H1 (cell line): Measurements from ENCODE around the gene NAA11. TPM values are rescaled to one million over a fixed set of nuclear protein-coding genes. Genes with fewer than 3 reads are reported as not detected.

Experiments
- CTCF ChIA-PET: fragments of 300-600 bp; sonication (Branson Sonifier 250); formaldehyde crosslinking; loops from one replicate; lab custom pipeline; 2021; ENCODE audit not compliant: partially characterized antibody; lab: Charles Lee
- POLR2A ChIA-PET: fragments of 300-600 bp; sonication (Branson Sonifier 250); formaldehyde crosslinking; loops from one replicate; lab custom pipeline; 2021; ENCODE audit warnings: inconsistent platforms; ENCODE audit not compliant: partially characterized antibody; lab: Charles Lee
- DNase-seq, 2 experiments: peaks; one replicate each; pipeline versions ENCODE4 v3.0.0 to v3.0.0-alpha.2; 2010 to 2022; ENCODE audit warnings: low spot score in 2 of 2, low read depth in 1 of 2, mixed read lengths in 1 of 2
- FAIRE-seq: peaks from 2 replicates; lab custom pipeline; 2011; peaks lifted over from hg19 to GRCh38; lab: Jason Lieb, UNC
- H2AFZ ChIP-seq: 2 replicates; pipeline ENCODE4 v1.8.1; 2012; ENCODE audit warnings: low read length, inconsistent platforms
- H2AK5ac ChIP-seq: 2 replicates; pipeline ENCODE4 v1.6.1; 2013; ENCODE audit warnings: low read depth, low read length
- H2BK120ac ChIP-seq: replicated peaks from 2 replicates; pipeline ENCODE3; 2013; ENCODE audit warnings: low read depth, low read length, inconsistent platforms
- H2BK12ac ChIP-seq: 2 replicates; pipeline ENCODE4 v1.6.1; 2013; ENCODE audit warnings: low read depth, low read length
- H2BK15ac ChIP-seq: 2 replicates; pipeline ENCODE4 v1.6.1; 2013; ENCODE audit warnings: low read length
- H2BK20ac ChIP-seq: 2 replicates; pipeline ENCODE4 v1.6.1; 2013; ENCODE audit warnings: low read length
- H2BK5ac ChIP-seq: 2 replicates; pipeline ENCODE4 v1.6.1; 2013; ENCODE audit warnings: low read depth, low read length
- H3K14ac ChIP-seq: 2 replicates; pipeline ENCODE4 v1.6.1; 2013; ENCODE audit warnings: inconsistent platforms; ENCODE audit not compliant: insufficient read length
- H3K18ac ChIP-seq: 2 replicates; pipeline ENCODE4 v1.6.1; 2013; ENCODE audit warnings: low read length; ENCODE audit errors: extremely low read depth
- H3K23ac ChIP-seq: 2 replicates; pipeline ENCODE4 v1.6.1; 2013; ENCODE audit warnings: inconsistent platforms; ENCODE audit not compliant: insufficient read length
- H3K23me2 ChIP-seq: 2 replicates; pipeline ENCODE4 v1.6.1; 2013; ENCODE audit warnings: low read depth, low read length
- H3K27ac ChIP-seq: 2 replicates; pipeline ENCODE4 v1.6.1; 2011; ENCODE audit warnings: low read depth, low read length, inconsistent platforms
- H3K27me3 ChIP-seq, 4 experiments: replicated peaks in 1 of 4; 1 replicate in 1 of 4; 2 replicates in 3 of 4; pipeline versions ENCODE4 v1.6.1 to v1.8.1; 2011 to 2013; ENCODE audit warnings: low read length in 3 of 4, mild to moderate bottlenecking in 3 of 4, inconsistent platforms in 2 of 4, mixed read lengths in 2 of 4, moderate library complexity in 1 of 4; ENCODE audit not compliant: control insufficient read depth in 3 of 4, insufficient read depth in 3 of 4; ENCODE audit errors: extremely low read depth in 1 of 4
- H3K36me3 ChIP-seq, 4 experiments: 2 replicates each; pipeline versions ENCODE4 v1.6.1 to v1.8.1; 2011 to 2013; ENCODE audit warnings: mild to moderate bottlenecking in 4 of 4, low read length in 3 of 4, moderate library complexity in 2 of 4, control low read depth in 1 of 4, inconsistent platforms in 1 of 4; ENCODE audit not compliant: insufficient read depth in 4 of 4, control insufficient read depth in 2 of 4
- H3K4ac ChIP-seq: replicated peaks from 2 replicates; pipeline ENCODE3; 2013; ENCODE audit warnings: low read length, low read depth, mixed read lengths, inconsistent platforms; ENCODE audit not compliant: insufficient read length
- H3K4me1 ChIP-seq, 4 experiments: replicated peaks in 1 of 4; 1 replicate in 1 of 4; 2 replicates in 3 of 4; pipeline versions ENCODE4 v1.6.1 to v1.8.1; 2011 to 2013; ENCODE audit warnings: low read length in 3 of 4, inconsistent platforms in 2 of 4, mixed read lengths in 1 of 4; ENCODE audit not compliant: insufficient read depth in 4 of 4, control insufficient read depth in 3 of 4
- H3K4me2 ChIP-seq, 2 experiments: 2 replicates each; pipeline versions ENCODE4 v1.6.1 to v1.8.1; 2011 to 2013; ENCODE audit warnings: low read depth in 2 of 2, low read length in 2 of 2, control low read depth in 1 of 2, inconsistent platforms in 1 of 2, mild to moderate bottlenecking in 1 of 2; ENCODE audit not compliant: insufficient read depth in 1 of 2
- H3K4me3 ChIP-seq, 4 experiments: fragments of 200-600, 300-600 bp in 1 of 4; sonication (generic), shearing (Covaris generic), sonication (Bioruptor Twin) in 1 of 4; 2 replicates each; pipeline versions ENCODE4 v1.5.1 to v1.8.1; 2011 to 2016; ENCODE audit warnings: low read length in 4 of 4, low read depth in 3 of 4, control low read depth in 2 of 4, inconsistent platforms in 2 of 4, mild to moderate bottlenecking in 2 of 4, mixed read lengths in 1 of 4, moderate library complexity in 1 of 4; ENCODE audit not compliant: insufficient read depth in 2 of 4; ENCODE audit errors: extremely low read depth in 1 of 4
- H3K56ac ChIP-seq: replicated peaks from 2 replicates; pipeline ENCODE3; 2013; ENCODE audit warnings: low read depth, mild to moderate bottlenecking, mixed read lengths, low read length, inconsistent platforms; ENCODE audit not compliant: insufficient read length
- H3K79me1 ChIP-seq: 2 replicates; pipeline ENCODE4 v1.6.1; 2013; ENCODE audit warnings: low read depth, low read length, control low read depth
- H3K79me2 ChIP-seq, 2 experiments: 2 replicates each; pipeline versions ENCODE4 v1.6.1 to v1.8.1; 2012 to 2013; ENCODE audit warnings: low read length in 2 of 2, mild to moderate bottlenecking in 2 of 2, inconsistent platforms in 1 of 2; ENCODE audit not compliant: insufficient read depth in 2 of 2, control insufficient read depth in 1 of 2
- H3K9ac ChIP-seq, 4 experiments: replicated peaks in 1 of 4; 1 replicate in 1 of 4; 2 replicates in 3 of 4; pipeline versions ENCODE4 v1.6.1 to v1.8.1; 2011 to 2013; ENCODE audit warnings: low read depth in 3 of 4, low read length in 3 of 4, control low read depth in 2 of 4, mild to moderate bottlenecking in 2 of 4, moderate library complexity in 2 of 4, inconsistent platforms in 1 of 4; ENCODE audit errors: extremely low read depth in 1 of 4
- H3K9me3 ChIP-seq, 2 experiments: 2 replicates each; pipeline versions ENCODE4 v1.6.1 to v1.8.1; 2012 to 2013; ENCODE audit warnings: mild to moderate bottlenecking in 2 of 2, moderate library complexity in 2 of 2, control low read depth in 1 of 2, inconsistent platforms in 1 of 2, low read depth in 1 of 2, low read length in 1 of 2, mixed read lengths in 1 of 2; ENCODE audit not compliant: insufficient read depth in 2 of 2
- H4K20me1 ChIP-seq, 2 experiments: replicated peaks in 1 of 2; 2 replicates each; pipeline versions ENCODE3 to v1.8.1; 2011 to 2013; ENCODE audit warnings: inconsistent platforms in 2 of 2, low read length in 2 of 2, mild to moderate bottlenecking in 1 of 2; ENCODE audit not compliant: insufficient read depth in 2 of 2, control insufficient read depth in 1 of 2
- H4K5ac ChIP-seq: 2 replicates; pipeline ENCODE4 v1.6.1; 2013; ENCODE audit warnings: low read length, low read depth, mixed read lengths, inconsistent platforms; ENCODE audit not compliant: insufficient read length
- H4K8ac ChIP-seq: 2 replicates; pipeline ENCODE4 v1.8.0; 2013; ENCODE audit warnings: mild to moderate bottlenecking, moderate library complexity, low read length, inconsistent platforms; ENCODE audit not compliant: insufficient read depth; ENCODE audit errors: extremely low read depth
- H4K91ac ChIP-seq: replicated peaks from 2 replicates; pipeline ENCODE3; 2013; ENCODE audit warnings: low read length, mixed read lengths, inconsistent platforms; ENCODE audit not compliant: insufficient read length
- EZH2 ChIP-seq: fragments of 200-600 bp; sonication (generic); IDR thresholded peaks from 2 replicates; pipeline ENCODE4 v1.7.1; 2012; ENCODE audit warnings: low read depth, mild to moderate bottlenecking, moderate library complexity, low read length, inconsistent platforms; ENCODE audit not compliant: severe bottlenecking
- WGBS, 2 experiments: shearing (Covaris generic) in 1 of 2; methylation state at CpG; one replicate each; pipeline versions ENCODE4 v1.1.6 to v1.1.7; 2013 to 2015; ENCODE audit warnings: low lambda C conversion rate in 2 of 2, mixed read lengths in 2 of 2, inconsistent platforms in 1 of 2, low coverage in 1 of 2, missing lambda C conversion rate in 1 of 2; ENCODE audit not compliant: insufficient replicate concordance in 2 of 2, insufficient coverage in 1 of 2, insufficient read length in 1 of 2; ENCODE audit errors: extremely low coverage in 1 of 2, missing lambda C conversion rate in 1 of 2; 5-methylcytosine and 5-hydroxymethylcytosine counted together
- polyA plus RNA-seq, 7 experiments: library from polyadenylated mRNA; depleted of rRNA in 3 of 7; stranded (reverse) in 5 of 7; unstranded in 2 of 7; fragments of >200 nt in 5 of 7; fragments of 200-250 nt in 2 of 7; gene quantifications; 1 replicate in 5 of 7; 2 replicates in 1 of 7; 4 replicates in 1 of 7; pipeline versions ENCODE4 v1.2.1 to v1.2.3, GENCODE V29; 2011 to 2013; ENCODE audit warnings: missing spikeins in 2 of 7, mixed read lengths in 2 of 7
- total RNA-seq: library from RNA; stranded (reverse); fragmentation: NEBNext Ultra II Directional; extraction: Animal tissue kit (Norgen Biotek cat#: 25700); gene quantifications from 2 replicates; pipeline ENCODE4 v1.2.1, GENCODE V29; 2021

Gene NAA11
- total and polyA plus RNA-seq, 2 of the 8 experiments (the other 6 are each of a cell fraction or from before 2014, with no cell fraction given), result not detected

DNA sequence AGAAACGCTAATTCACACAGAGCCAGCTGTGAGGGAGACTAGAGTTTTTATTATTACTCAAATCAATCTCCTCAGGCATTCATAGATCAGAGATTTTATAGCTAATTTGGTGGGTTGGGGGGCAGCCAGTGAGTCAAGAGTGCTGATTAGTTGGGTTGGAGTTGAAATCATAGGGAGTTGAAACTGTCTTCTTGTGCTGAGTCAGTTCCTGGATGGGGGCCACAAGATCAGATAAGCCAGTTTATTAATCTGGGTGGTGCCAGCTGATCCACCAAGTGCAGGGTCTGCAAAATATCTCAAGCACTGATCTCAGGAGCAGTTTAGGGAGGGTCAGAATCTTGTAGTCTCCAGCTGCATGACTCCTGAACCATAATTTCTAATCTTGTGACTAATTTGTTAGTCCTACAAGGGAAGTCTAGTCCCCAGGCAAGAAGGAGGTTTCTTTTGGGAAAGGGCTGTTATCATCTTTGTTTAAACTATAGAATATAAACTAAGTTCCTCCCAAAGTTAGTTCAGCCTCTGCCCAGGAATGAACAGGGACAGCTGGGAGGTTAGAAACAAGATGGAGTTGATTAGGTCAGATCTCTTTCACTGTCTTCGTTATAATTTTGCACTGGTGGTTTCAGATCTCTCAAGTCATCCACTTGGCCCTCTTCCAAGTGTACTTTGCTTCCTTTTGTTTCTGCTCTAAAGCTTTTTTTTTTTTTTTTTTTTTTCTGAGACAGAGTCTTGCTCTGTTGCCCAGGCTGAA lies 5.4 kb upstream of the NAA11 start:
- no peaks in the 10 kb centered on the region for H3K36me3 ChIP-seq
- TF ChIP-seq EZH2, result no peak
- no peaks in the 10 kb centered on the region for H3K23me2 ChIP-seq
- H2BK12ac ChIP-seq, result no peak overlapping the region
- no peak overlapping the region for H2AK5ac ChIP-seq
- no peak for DNase-seq
- no peak overlapping the region for H3K4ac ChIP-seq
- no peaks in the 10 kb centered on the region for H3K79me2 ChIP-seq
- no peak overlapping the region for H3K4me2 ChIP-seq
- 87% methylated on average over 2 of the region's 2 CpGs; no CpG with 5 or more reads in 1 of the 2 experiments for WGBS, 2 experiments
- no peaks in the 10 kb centered on the region for H3K27me3 ChIP-seq
- no peak overlapping the region for H2BK5ac ChIP-seq
- ChIA-PET POLR2A (no interaction called here), CTCF (no interaction called here)
- H3K14ac ChIP-seq, result no peak overlapping the region
- H4K8ac ChIP-seq, result no peak overlapping the region
- H3K23ac ChIP-seq, result no peak overlapping the region
- no peaks in the 10 kb centered on the region for H3K9me3 ChIP-seq
- no peak for FAIRE-seq
- no peak overlapping the region for H2BK20ac ChIP-seq
- H4K20me1 ChIP-seq, result no peaks in the 10 kb centered on the region
- no peak overlapping the region for H3K9ac ChIP-seq
- no peak overlapping the region for H3K27ac ChIP-seq
- H2BK120ac ChIP-seq, result no peak overlapping the region
- H2BK15ac ChIP-seq, result no peak overlapping the region
- no peaks in the 10 kb centered on the region for H3K4me1 ChIP-seq
- H4K91ac ChIP-seq, result no peak overlapping the region
- H4K5ac ChIP-seq, result no peak overlapping the region
- no peak overlapping the region for H3K18ac ChIP-seq
- H3K79me1 ChIP-seq, result no peaks in the 10 kb centered on the region
- no peak overlapping the region for H2AFZ ChIP-seq
- no peak overlapping the region for H3K56ac ChIP-seq
- no peak overlapping the region for H3K4me3 ChIP-seq
